K562 (cell line): ENCODE measurements around the gene TOR1A. TPM values are rescaled to one million over a fixed set of nuclear protein-coding genes. Genes with fewer than 3 reads are reported as not detected.

Experiments used
- ADNP ChIP-seq: fragments of 200-800 bp; sonication (Bioruptor generic); IDR thresholded peaks from 2 replicates; pipeline ENCODE4 v1.6.1; 2016; ENCODE audit warnings: missing genetic modification characterization, missing compliant biosample characterization
- ARHGAP35 ChIP-seq: fragments of 450-650 bp; IDR thresholded peaks from 2 replicates; pipeline ENCODE4 v1.6.1; 2018; ENCODE audit not compliant: partially characterized antibody
- CBFA2T2 ChIP-seq: fragments of 450-650 bp; conservative IDR thresholded peaks from 2 replicates; pipeline ENCODE4 v1.6.1; 2017; ENCODE audit warnings: mild to moderate bottlenecking
- CHAMP1 ChIP-seq: fragments of 450-650 bp; IDR thresholded peaks from 2 replicates; pipeline ENCODE4 v1.6.1; 2016; ENCODE audit warnings: mild to moderate bottlenecking
- CLOCK ChIP-seq: fragments of 250-450 bp; sonication (Bioruptor Pico); IDR thresholded peaks from 2 replicates; pipeline ENCODE4 v1.4.0; 2020; ENCODE audit warnings: mild to moderate bottlenecking, moderate library complexity, borderline replicate concordance
- CTCF ChIP-seq, 3 experiments: IDR thresholded peaks in 2 of 3; conservative IDR thresholded peaks in 1 of 3; 2 replicates each; pipeline ENCODE4 v1.5.1; 2011 to 2012; ENCODE audit warnings: low read length in 3 of 3, mild to moderate bottlenecking in 3 of 3, control low read depth in 2 of 3, improper control_type of control experiment in 1 of 3, inconsistent platforms in 1 of 3, low read depth in 1 of 3, mixed read lengths in 1 of 3, moderate library complexity in 1 of 3; ENCODE audit not compliant: insufficient read depth in 2 of 3
- ETS1 ChIP-seq: conservative IDR thresholded peaks from 2 replicates; pipeline ENCODE4 v1.6.1; 2011; ENCODE audit warnings: low read depth, mild to moderate bottlenecking, low read length; ENCODE audit not compliant: control insufficient read depth
- HMGN3 ChIP-seq: IDR thresholded peaks from 2 replicates; pipeline ENCODE4 v1.6.1; 2011; ENCODE audit warnings: borderline replicate concordance, low read depth, mild to moderate bottlenecking, mixed read lengths, low read length; ENCODE audit not compliant: insufficient read length; ENCODE audit errors: extremely low read depth
- KDM5B ChIP-seq: fragments of 200-600 bp; sonication (generic); IDR thresholded peaks from 2 replicates; pipeline ENCODE4 v1.6.1; 2012; ENCODE audit warnings: low read depth, mild to moderate bottlenecking, moderate library complexity, low read length, control low read depth, inconsistent platforms; ENCODE audit not compliant: insufficient replicate concordance
- MTA2 ChIP-seq: fragments of 450-650 bp; IDR thresholded peaks from 2 replicates; pipeline ENCODE4 v1.6.1; 2016; ENCODE audit warnings: low read depth
- NFIC ChIP-seq: fragments of 450-650 bp; IDR thresholded peaks from 2 replicates; pipeline ENCODE4 v1.6.1; 2017; ENCODE audit warnings: mild to moderate bottlenecking, inconsistent platforms
- SMAD1 ChIP-seq: fragments of 150-350 bp; IDR thresholded peaks from 2 replicates; pipeline ENCODE4 v1.6.1; 2014; ENCODE audit warnings: low read length, low read depth; ENCODE audit not compliant: partially characterized antibody
- SMARCA4 ChIP-seq: fragments of 450-650 bp; IDR thresholded peaks from 2 replicates; pipeline ENCODE4 v1.6.1; 2016
- TAL1 ChIP-seq: fragments of 450-650 bp; IDR thresholded peaks from 2 replicates; pipeline ENCODE4 v1.6.1; 2016; ENCODE audit warnings: mild to moderate bottlenecking
- ZBTB7A ChIP-seq: IDR thresholded peaks from 2 replicates; pipeline ENCODE4 v1.6.1; 2011; ENCODE audit warnings: low read depth, mild to moderate bottlenecking, low read length, moderate library complexity, borderline replicate concordance; ENCODE audit not compliant: control insufficient read depth
- ZNF347 ChIP-seq: fragments of 450-650 bp; formaldehyde crosslinking; IDR thresholded peaks from 2 replicates; pipeline ENCODE4 v1.4.0; 2020; ENCODE audit warnings: low read depth, mild to moderate bottlenecking, moderate library complexity
- ZNF511 ChIP-seq: sonication (generic); formaldehyde crosslinking; IDR thresholded peaks from 2 replicates; pipeline ENCODE4 v1.8.0; 2022; ENCODE audit warnings: mild to moderate bottlenecking, missing genetic modification reagents
- ZSCAN32 ChIP-seq: fragments of 450-650 bp; formaldehyde crosslinking; IDR thresholded peaks from 2 replicates; pipeline ENCODE4 v1.4.0; 2020; ENCODE audit warnings: mild to moderate bottlenecking, moderate library complexity
- polyA plus RNA-seq, 8 experiments: library from polyadenylated mRNA; depleted of rRNA in 4 of 8; stranded (reverse) in 5 of 8; unstranded in 3 of 8; fragments of >200 nt; fragmentation: Nextera tagmentation in 2 of 8; fragmentation: Illumina TruSeq in 1 of 8; extraction: Ambion mirVana in 2 of 8; extraction: Trizol in 1 of 8; gene quantifications; 2 replicates each; pipeline versions ENCODE4 v1.2.1 to v1.2.3, GENCODE V29; 2011 to 2014; ENCODE audit warnings: inconsistent platforms in 1 of 8, missing spikeins in 1 of 8
- total RNA-seq, 7 experiments: library from RNA; depleted of rRNA in 6 of 7; stranded (reverse); fragments of >200 nt in 6 of 7; fragmentation: Illumina TruSeq in 2 of 7; extraction: Trizol in 2 of 7; gene quantifications; 2 replicates each; pipeline versions ENCODE4 v1.2.1 to v1.2.3, GENCODE V29; 2011 to 2021; ENCODE audit warnings: low replicate concordance in 1 of 7

Gene TOR1A
- total and polyA plus RNA-seq, 9 of the 15 experiments (the other 6 are each of a cell fraction or from before 2014, with no cell fraction given), result 4.5 to 85.8 (median 51.3) TPM

- no peak for TF ChIP-seq ADNP (tag)
- no peak for TF ChIP-seq CHAMP1
- TF ChIP-seq ZNF347 (CRISPR knock-in tag), result no peak
- TF ChIP-seq ZSCAN32, result no peak
- TF ChIP-seq KDM5B, result peak; percentile 91
- no peak for TF ChIP-seq TAL1
- peak in 1 of 3 experiments; percentile 3; a peak in 1 of 6 replicates for TF ChIP-seq CTCF (IDR thresholded peaks at IDR 0.05 in 2 of 3, conservative IDR thresholded peaks at IDR 0.05 in 1 of 3; ENCODE audit: insufficient read depth in 2 of 3, low read depth in 1 of 3, low read length in 3 of 3)
- peak; percentile 48 for TF ChIP-seq SMAD1
- no peak for TF ChIP-seq ARHGAP35
- TF ChIP-seq ZBTB7A, result peak; percentile 69; the same call in 1 of the 2 replicates
- peak; percentile 31; the same call in 1 of the 2 replicates for TF ChIP-seq NFIC
- TF ChIP-seq HMGN3, result peak; percentile 89
- TF ChIP-seq CLOCK (CRISPR knock-in tag), result no peak
- TF ChIP-seq MTA2, result no peak
- no peak; the same call in 1 of the 2 replicates for TF ChIP-seq CBFA2T2
- no peak for TF ChIP-seq SMARCA4
- no peak; the same call in 1 of the 2 replicates for TF ChIP-seq ZNF511 (CRISPR knock-in tag)
- TF ChIP-seq ETS1, result peak; percentile 96
These were observed 20.9 kb downstream of the TOR1A start, which contains the start of gene TOR1B (continued) for GRCh38 chr9:129802833-129803675.
